PC-3 (cell line): Measurements from ENCODE around the gene PTPN1.
A peak's percentile ranks its signal among the peaks of the same experiment; 100 is the strongest.

ENCODE experiments used
- CTCF ChIP-seq: fragments of 300-600 bp; sonication (generic); conservative IDR thresholded peaks from 2 replicates; pipeline ENCODE4 v1.5.1; 2017; ENCODE audit warnings: antibody characterized with exemption, low read depth, mild to moderate bottlenecking, low read length
- EZH2phosphoT487 ChIP-seq: fragments of 300-600 bp; sonication (generic); IDR thresholded peaks from 2 replicates; pipeline ENCODE4 v1.6.1; 2018; ENCODE audit warnings: mild to moderate bottlenecking, antibody characterized with exemption, low read length, borderline replicate concordance

- TF ChIP-seq CTCF (peak; percentile 61), EZH2phosphoT487 (no peak)
Observed at GRCh38 chr20:50569864-50570836, 60.0 kb downstream of the PTPN1 start.
